GM20000 (cell line): ENCODE measurements around the gene ARHGEF12.

ENCODE experiments used
- DNase-seq: peaks from one replicate; pipeline ENCODE4 v3.0.0; 2012; ENCODE audit warnings: low spot score
- TF ChIP-seq, protein P1 (sequence below): IDR thresholded peaks from 2 replicates; pipeline ENCODE4 v1.5.1; 2012; ENCODE audit warnings: mild to moderate bottlenecking, control low read depth; ENCODE audit errors: extremely low read depth, missing control alignments

Gene ARHGEF12

DNA sequence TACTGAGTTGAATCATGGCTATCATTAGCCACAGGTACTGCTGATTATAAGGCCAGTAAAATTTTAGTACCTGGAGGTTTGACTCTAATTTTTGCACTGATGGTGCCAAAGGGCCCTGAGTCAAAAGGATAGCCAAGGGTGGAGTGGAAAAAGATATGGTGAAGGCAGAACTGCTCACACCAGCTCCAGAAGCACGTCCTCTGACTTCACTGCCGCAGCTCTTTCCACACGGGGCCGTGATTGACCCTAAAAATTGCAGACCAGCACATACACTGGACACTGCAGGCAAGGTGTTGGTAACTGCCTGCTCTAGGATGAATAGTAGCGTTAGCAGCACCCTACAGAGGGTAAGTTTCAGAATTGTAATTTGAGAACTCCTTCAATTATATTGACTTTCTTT, 149.9 kb downstream of the ARHGEF12 start:
- TF ChIP-seq, protein P1, sequence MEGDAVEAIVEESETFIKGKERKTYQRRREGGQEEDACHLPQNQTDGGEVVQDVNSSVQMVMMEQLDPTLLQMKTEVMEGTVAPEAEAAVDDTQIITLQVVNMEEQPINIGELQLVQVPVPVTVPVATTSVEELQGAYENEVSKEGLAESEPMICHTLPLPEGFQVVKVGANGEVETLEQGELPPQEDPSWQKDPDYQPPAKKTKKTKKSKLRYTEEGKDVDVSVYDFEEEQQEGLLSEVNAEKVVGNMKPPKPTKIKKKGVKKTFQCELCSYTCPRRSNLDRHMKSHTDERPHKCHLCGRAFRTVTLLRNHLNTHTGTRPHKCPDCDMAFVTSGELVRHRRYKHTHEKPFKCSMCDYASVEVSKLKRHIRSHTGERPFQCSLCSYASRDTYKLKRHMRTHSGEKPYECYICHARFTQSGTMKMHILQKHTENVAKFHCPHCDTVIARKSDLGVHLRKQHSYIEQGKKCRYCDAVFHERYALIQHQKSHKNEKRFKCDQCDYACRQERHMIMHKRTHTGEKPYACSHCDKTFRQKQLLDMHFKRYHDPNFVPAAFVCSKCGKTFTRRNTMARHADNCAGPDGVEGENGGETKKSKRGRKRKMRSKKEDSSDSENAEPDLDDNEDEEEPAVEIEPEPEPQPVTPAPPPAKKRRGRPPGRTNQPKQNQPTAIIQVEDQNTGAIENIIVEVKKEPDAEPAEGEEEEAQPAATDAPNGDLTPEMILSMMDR: no peak
- no peak for DNase-seq

DNA sequence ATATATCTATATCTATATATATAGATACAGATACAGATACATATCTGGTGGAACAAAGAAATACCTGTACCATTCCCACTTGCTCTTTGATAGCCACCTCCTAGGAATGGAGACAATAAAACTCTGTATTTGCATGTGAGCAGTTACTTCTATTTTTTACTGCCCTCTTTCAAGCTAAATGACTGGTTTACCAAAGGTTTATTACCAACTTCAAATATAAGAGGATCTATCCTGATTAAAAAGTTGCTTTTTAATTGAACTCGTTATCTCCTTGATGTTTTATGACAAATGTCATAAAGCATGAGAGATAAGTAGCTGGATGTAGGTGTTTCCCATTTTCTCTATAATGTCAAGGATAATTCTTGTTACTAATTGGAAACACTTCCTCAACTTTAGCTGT, 153.6 kb downstream of the ARHGEF12 start:
- TF ChIP-seq, protein P1: no peak

DNA sequence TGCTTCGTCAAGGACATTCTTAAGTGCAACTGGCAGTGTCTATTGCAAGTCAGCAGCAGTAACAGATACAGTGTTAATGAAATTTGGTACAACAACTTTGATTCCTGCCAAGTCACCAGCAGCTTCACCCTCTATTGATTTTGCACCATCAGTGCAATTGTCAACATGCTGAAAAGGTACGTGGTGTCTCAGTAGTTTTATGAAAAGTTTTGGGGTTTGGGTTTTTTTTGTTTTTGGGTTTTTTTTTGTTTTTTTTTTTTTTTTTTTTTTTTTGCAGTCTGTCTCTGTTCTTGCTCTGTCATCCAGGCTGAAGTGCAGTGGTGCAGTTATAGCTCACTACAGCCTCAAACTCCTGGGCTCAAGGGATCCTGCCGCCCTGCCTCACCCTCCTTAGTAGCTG, 156.3 kb downstream of the ARHGEF12 start:
- TF ChIP-seq, protein P1: no peak

More for the DNA sequence above, 153.6 kb downstream of the ARHGEF12 start:
- DNase-seq: no peak

DNA sequence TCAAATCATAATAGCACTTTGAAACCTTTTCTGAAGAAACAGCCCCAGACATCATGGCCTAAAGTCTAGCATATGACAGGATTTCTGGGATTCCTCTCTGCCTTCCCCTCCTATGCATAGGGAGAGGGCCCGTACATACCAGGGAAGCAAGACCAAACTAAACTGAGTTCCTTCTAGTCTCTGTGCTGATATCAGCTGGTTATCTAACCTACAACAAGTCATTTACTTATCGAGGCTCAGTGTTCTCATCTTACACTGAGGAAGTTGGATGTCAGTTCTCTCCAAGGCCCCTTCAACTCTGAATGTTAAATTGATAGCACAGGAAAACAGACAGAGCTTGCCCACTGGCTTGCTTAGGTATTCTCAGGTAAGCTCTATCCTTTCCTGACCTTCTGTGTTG, 158.4 kb downstream of the ARHGEF12 start:
- no peak for DNase-seq
- TF ChIP-seq, protein P1: no peak

More for the DNA sequence above, 156.3 kb downstream of the ARHGEF12 start:
- no peak for DNase-seq

DNA sequence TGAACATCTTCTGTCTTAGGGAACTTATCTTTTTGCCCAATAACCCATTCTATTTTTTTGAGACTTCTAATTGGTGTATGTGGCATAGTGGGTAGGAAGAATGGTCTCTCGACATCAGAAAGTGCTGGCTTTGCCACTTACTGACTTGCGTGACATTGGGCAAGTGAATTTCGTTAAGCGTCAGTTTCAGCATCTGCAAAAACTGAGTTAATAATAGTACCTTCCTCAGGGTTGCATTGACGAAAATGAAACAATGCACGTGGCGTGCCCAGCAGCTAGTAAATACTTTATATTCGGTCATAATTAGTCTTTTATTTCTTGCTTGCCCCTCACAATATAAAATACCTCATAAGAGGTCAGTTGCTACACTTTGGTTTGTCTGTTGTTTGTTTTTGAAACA, 162.9 kb downstream of the ARHGEF12 start:
- TF ChIP-seq, protein P1: no peak
- DNase-seq: no peak

DNA sequence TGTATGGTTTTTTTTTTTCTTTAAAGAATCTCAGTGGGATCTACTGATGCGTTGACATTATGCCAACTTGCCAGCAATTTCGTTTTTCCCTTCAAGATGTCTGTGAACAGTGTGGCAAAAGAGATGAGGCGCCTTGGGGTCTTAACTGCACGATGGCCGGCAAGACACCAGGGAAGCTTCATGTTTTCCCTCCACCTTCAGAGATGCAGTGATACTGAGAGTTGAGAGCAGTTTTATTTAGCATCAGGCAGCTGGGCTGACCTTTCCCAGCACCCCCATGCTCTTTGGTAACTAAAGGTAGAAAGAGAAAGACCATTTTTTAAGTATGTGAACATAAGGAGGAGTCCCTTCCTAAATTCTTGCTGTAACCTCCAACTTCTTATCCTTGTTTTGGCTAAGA, 163.6 kb downstream of the ARHGEF12 start:
- TF ChIP-seq, protein P1: no peak
- no peak for DNase-seq

DNA sequence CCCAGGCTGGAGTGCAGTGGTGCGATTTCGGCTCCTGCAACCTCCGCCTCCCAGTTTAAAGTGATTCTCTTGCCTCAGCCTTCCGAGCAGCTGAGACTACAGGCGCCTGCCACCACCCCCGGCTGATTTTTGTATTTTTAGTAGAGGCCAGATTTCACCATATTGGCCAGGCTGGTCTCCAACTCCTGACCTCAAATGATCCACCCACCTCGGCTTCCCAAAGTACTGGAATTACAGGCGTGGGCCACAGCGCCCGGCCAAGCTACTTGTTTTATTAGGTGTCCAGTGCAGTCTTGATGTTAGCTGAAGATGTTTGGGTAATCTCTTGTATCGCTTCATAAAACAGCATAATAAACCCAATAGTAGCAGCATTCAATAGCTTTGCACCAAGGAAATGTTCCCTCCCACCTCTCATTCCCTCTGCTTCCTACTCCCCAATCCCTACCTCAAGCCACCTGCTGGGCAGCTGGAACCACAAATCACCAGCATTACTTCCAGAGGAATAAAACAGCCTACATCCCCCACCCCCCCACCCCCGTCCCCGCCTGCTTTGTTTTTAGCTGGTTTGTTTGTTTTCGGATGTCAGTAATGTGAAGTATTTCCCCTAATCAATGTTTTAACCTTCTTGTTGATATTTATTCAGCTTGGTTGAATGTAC, 164.3 kb downstream of the ARHGEF12 start:
- no peak for DNase-seq

More for the DNA sequence above, 164.3 kb downstream of the ARHGEF12 start:
- TF ChIP-seq, protein P1: no peak
